ENCODE measurements around the gene EEIG1. TPM values are rescaled to one million over a fixed set of nuclear protein-coding genes. Genes with fewer than 3 reads are reported as not detected.

Gene EEIG1
- total RNA-seq, 1 donor from 2014 or later, result 61.1 TPM

- H3K27me3 Mint-ChIP-seq, result no peaks in the 10 kb centered on the region
- H3K4me3 Mint-ChIP-seq, result no peak overlapping the region
- H3K4me1 Mint-ChIP-seq (ENCODE audit: unreplicated experiment), result peaks cover 75% of the 10 kb centered on the region
- TF ChIP-seq CTCF (conservative IDR thresholded peaks at IDR 0.05), result no peak
- no peaks in the 10 kb centered on the region for H3K36me3 Mint-ChIP-seq
- no peak overlapping the region for H3K27ac Mint-ChIP-seq
- H3K9me3 Mint-ChIP-seq, result no peaks in the 10 kb centered on the region
- no peak for DNase-seq (ENCODE audit: extremely low spot score, unreplicated experiment)
Measured at GRCh38 chr9:127973169-127974000, 7.4 kb downstream of the EEIG1 start.

GRCh38 chr9:127972236-127972871 is 8.4 kb downstream of the EEIG1 start:
- Mint-ChIP-seq H3K9me3 (no peaks in the 10 kb centered on the region), H3K27ac (peak overlapping the region; percentile 76), H3K36me3 (no peaks in the 10 kb centered on the region), H3K4me3 (no peak overlapping the region), H3K4me1 (ENCODE audit: unreplicated experiment) (peaks cover 74% of the 10 kb centered on the region), H3K27me3 (no peaks in the 10 kb centered on the region)
- no peak for DNase-seq (ENCODE audit: extremely low spot score, unreplicated experiment)
- TF ChIP-seq CTCF (conservative IDR thresholded peaks at IDR 0.05), result no peak

- no peak for TF ChIP-seq CTCF (conservative IDR thresholded peaks at IDR 0.05)
- peak overlapping the region; percentile 94 for H3K27ac Mint-ChIP-seq
- DNase-seq (ENCODE audit: extremely low spot score, unreplicated experiment), result no peak
- H3K9me3 Mint-ChIP-seq, result no peaks in the 10 kb centered on the region
- peaks cover 73% of the 10 kb centered on the region for H3K4me1 Mint-ChIP-seq (ENCODE audit: unreplicated experiment)
- no peaks in the 10 kb centered on the region for H3K27me3 Mint-ChIP-seq
- peak overlapping the region; percentile 44 for H3K4me3 Mint-ChIP-seq
- no peaks in the 10 kb centered on the region for H3K36me3 Mint-ChIP-seq
Measured at GRCh38 chr9:127971357-127972235, 9.2 kb downstream of the EEIG1 start.

GRCh38 chr9:127970401-127971313 is 10.1 kb downstream of the EEIG1 start:
- Mint-ChIP-seq H3K4me1 (ENCODE audit: unreplicated experiment) (peaks cover 69% of the 10 kb centered on the region), H3K27me3 (no peaks in the 10 kb centered on the region), H3K9me3 (no peaks in the 10 kb centered on the region), H3K27ac (peak overlapping the region; percentile 94), H3K36me3 (peaks cover under 1% of the 10 kb centered on the region), H3K4me3 (peak overlapping the region; percentile 75)
- TF ChIP-seq CTCF (conservative IDR thresholded peaks at IDR 0.05), result no peak
- DNase-seq (ENCODE audit: extremely low spot score, unreplicated experiment), result no peak

Data from type B pancreatic cell (in vitro differentiated cells).